ENCODE measurements around the gene HSPA1B.
"Not testable (repeated sequence)": the region's sequence is repeated elsewhere in the genome, so short reads cannot be mapped to it uniquely, and the experiment has no call there.

The HSPA1B gene

DNA sequence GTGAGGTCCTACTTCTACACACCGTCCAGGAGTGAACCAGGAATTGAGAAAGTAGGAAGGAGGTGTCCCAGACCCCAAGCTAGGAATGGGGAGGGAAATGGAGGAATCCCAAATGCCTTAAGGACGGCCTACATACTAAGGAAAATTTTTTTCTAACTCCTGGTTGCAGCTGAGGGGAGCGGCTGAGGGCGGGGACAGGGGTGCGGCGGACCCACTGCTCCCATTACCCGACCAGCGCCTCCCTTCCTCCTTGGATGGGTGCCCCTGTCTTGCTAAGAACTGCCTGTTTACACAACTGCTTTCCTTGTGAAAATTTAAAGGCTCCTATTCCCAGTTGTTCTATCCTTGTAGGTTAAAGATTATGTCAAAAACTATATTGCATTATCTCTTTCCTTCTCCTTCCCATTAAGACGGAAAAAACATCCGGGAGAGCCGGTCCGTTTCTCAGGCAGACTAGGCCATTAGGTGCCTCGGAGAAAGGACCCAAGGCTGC is 699 bp upstream of the HSPA1B start:
- Histone ChIP-seq H3K36me3 (replicated peaks) (peaks cover 3% of the 10 kb centered on the region), H3K4me3 (peak overlapping the region; percentile 94), H3K4me1 (peaks cover 42% of the 10 kb centered on the region), H3K9me3 (no peaks in the 10 kb centered on the region), H3K27me3 (ENCODE audit: low read depth) (no peaks in the 10 kb centered on the region)
- DNase-seq (ENCODE audit: low spot score in 2 of 2): peak; percentile 58 to 82
- in situ Hi-C loops (cut with MboI; ENCODE audit: low sequenced_read_pairs): no loop called here

DNA sequence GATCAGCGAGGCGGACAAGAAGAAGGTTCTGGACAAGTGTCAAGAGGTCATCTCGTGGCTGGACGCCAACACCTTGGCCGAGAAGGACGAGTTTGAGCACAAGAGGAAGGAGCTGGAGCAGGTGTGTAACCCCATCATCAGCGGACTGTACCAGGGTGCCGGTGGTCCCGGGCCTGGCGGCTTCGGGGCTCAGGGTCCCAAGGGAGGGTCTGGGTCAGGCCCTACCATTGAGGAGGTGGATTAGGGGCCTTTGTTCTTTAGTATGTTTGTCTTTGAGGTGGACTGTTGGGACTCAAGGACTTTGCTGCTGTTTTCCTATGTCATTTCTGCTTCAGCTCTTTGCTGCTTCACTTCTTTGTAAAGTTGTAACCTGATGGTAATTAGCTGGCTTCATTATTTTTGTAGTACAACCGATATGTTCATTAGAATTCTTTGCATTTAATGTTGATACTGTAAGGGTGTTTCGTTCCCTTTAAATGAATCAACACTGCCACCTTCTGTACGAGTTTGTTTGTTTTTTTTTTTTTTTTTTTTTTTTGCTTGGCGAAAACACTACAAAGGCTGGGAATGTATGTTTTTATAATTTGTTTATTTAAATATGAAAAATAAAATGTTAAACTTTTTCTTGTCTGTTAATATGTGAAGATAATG is 2.2 kb downstream of the HSPA1B start:
- peak overlapping the region; percentile 51 for H3K4me3 ChIP-seq
- H3K27me3 ChIP-seq (ENCODE audit: low read depth): no peaks in the 10 kb centered on the region
- peaks cover 4% of the 10 kb centered on the region for H3K36me3 ChIP-seq (replicated peaks)
- no peaks in the 10 kb centered on the region for H3K9me3 ChIP-seq
- DNase-seq (ENCODE audit: low spot score in 2 of 2): peak in 1 of 2 experiments; percentile 76
- in situ Hi-C loops (cut with MboI; ENCODE audit: low sequenced_read_pairs): loop anchor here (5.0 kb wide), 2 partner anchors 92 to 287 kb away; partner anchors contain the start of genes CLIC1 and DDX39B
- H3K4me1 ChIP-seq: peaks cover 29% of the 10 kb centered on the region

DNA sequence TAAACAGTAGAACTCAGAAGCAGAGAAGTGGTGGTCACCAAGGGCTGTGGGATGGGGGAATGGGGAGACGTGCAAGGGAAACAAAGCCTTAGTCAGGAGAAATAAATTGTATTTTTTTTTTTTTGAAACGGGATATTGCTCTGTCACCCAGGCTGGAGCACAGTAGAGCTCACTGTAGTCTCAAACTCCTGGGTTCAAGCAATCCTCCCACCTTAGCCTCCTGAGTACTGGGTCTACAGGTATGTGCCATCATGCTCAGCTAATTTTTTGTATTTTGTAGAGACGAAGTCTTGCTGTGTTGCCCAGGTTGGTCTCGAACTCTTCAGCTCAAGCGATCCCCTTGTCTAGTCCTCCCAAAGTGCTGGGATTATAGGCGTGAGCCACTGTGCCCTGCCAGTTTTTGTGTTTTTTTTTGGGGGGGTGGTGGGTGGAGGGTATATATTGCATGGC is 3.4 kb downstream of the HSPA1B start:
- Histone ChIP-seq H3K9me3 (no peaks in the 10 kb centered on the region), H3K36me3 (replicated peaks) (peaks cover 15% of the 10 kb centered on the region), H3K4me1 (peaks cover 24% of the 10 kb centered on the region), H3K27me3 (ENCODE audit: low read depth) (no peaks in the 10 kb centered on the region), H3K4me3 (peak overlapping the region; percentile 51)
- DNase-seq (ENCODE audit: low spot score in 2 of 2): no peak
- in situ Hi-C loops (cut with MboI; ENCODE audit: low sequenced_read_pairs): loop anchor here (5.0 kb wide), 2 partner anchors 94 to 289 kb away; partner anchors contain the start of genes CLIC1 and DDX39B

DNA sequence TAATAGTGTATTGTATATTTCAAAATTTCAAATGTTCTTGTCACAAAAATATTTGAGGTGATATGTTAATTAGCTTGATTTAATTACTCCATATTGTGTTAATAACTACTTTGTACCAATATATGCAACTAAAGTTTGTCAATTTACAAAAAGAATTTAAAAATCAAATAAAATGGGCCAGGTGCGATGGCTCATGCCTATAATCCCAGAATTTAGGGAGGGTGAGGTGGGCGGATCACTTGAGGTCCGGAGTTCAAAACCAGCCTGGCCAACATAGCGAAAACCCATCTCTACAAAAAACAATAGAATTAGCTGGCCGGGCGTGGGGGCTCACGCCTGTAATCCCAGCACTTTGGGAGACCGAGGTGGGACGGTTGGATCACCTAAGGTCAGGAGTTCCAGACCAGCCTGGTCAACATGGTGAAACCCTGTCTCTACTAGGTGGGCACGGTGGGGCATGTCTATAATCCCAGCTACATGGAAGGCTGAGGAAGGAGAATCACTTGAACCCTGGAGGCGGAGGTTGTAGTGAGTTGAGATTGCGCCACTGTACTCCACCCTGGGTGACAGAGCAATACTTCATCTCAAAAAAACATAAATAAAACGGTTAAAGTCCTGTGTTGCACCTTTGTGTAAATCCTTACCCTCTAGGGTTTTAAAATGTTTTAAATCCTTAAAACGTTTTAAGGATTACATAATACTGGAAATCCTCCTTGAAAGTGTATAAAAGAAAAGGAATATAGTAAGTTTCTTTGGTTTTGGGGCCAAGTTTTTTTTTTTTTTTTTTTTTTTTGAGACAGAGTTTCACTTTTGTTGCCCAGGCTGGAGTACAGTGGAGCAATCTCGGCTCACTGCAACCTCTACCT is 4.0 kb downstream of the HSPA1B start:
- Histone ChIP-seq H3K9me3 (no peaks in the 10 kb centered on the region), H3K36me3 (replicated peaks) (peaks cover 22% of the 10 kb centered on the region), H3K27me3 (ENCODE audit: low read depth) (no peaks in the 10 kb centered on the region), H3K4me1 (peaks cover 17% of the 10 kb centered on the region), H3K4me3 (peak overlapping the region; percentile 51)
- in situ Hi-C loops (cut with MboI; ENCODE audit: low sequenced_read_pairs): loop anchor here (5.0 kb wide), 2 partner anchors 94 to 289 kb away; partner anchors contain the start of genes CLIC1 and DDX39B
- no peak for DNase-seq (ENCODE audit: low spot score in 2 of 2)

DNA sequence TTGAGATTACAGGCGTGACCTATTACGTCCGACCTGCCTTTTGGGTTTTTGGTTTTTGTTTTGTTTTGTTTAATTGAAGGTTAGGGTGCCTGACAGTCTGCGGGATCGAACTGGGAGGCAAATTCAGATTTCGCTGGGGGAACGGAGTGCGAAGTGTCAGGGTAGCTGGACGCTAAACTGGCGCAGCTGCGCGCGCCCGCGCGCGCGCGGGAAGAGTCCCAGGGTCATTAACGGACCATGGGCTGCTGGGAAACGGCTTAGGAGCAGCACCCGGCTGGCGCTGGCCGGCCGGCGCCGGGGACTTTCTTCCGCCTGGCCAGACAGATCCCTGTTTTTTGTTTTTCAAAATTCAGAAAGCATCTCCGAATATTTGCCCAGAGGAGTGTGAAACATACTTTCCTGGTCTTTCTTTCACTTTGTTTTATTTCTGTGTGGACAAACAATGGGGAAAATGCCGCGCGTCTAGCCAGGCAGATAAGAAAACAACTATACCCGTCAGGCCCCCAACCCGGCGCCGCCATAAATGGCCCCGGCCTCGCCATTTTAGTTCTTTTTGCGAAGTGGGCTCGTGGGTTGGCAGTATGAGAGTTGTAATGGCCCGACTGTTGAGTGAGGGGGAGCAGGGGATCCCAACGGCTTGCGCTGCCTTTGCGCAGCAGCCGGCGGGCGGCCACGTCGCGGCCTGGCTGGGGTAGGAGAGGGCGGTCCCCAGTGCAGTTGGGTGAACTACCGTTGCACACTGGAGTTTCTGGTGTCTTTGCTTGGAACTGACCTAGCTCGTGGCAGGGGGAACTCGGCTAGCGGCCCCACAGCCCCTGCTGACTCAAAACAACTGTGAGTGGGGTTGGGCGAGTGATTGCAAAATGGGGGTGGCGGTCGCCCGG is 7.1 kb downstream of the HSPA1B start:
- H3K9me3 ChIP-seq: no peaks in the 10 kb centered on the region
- DNase-seq (ENCODE audit: low spot score in 2 of 2): peak; percentile 93 to 95
- in situ Hi-C loops (cut with MboI; ENCODE audit: low sequenced_read_pairs): loop anchor here (5.0 kb wide), 2 partner anchors 97 to 292 kb away; partner anchors contain the start of genes CLIC1 and DDX39B
- H3K27me3 ChIP-seq (ENCODE audit: low read depth): no peaks in the 10 kb centered on the region
- H3K4me3 ChIP-seq: peak overlapping the region; percentile 100
- peaks cover 52% of the 10 kb centered on the region for H3K36me3 ChIP-seq (replicated peaks)
- H3K4me1 ChIP-seq: peaks cover 21% of the 10 kb centered on the region

DNA sequence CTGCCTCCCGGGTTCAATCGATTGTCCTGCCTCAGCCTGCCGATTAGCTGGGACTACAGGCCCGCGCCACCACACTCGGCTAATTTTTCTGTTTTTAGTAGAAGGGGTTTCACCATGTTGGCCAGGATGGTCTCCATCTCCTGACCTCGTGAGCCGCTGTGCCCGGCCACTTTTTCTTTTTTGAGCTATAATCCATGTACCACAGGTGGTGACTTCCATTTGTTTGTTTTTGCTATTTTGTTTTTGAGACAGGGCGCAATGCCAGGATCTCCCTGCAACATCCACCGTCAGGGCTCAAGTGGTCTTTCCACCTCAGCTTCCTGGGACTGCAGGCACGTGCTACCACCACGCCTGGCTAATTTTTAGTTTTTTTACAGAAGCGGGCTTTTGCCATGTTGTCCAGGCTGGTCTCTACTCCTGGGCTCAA is 8.5 kb downstream of the HSPA1B start:
- Histone ChIP-seq H3K4me3 (peak overlapping the region; percentile 100), H3K9me3 (no peaks in the 10 kb centered on the region), H3K27me3 (ENCODE audit: low read depth) (no peaks in the 10 kb centered on the region), H3K4me1 (peaks cover 21% of the 10 kb centered on the region), H3K36me3 (replicated peaks) (peaks cover 64% of the 10 kb centered on the region)
- DNase-seq (ENCODE audit: low spot score in 2 of 2): no peak
- in situ Hi-C loops (cut with MboI; ENCODE audit: low sequenced_read_pairs): no loop called here

DNA sequence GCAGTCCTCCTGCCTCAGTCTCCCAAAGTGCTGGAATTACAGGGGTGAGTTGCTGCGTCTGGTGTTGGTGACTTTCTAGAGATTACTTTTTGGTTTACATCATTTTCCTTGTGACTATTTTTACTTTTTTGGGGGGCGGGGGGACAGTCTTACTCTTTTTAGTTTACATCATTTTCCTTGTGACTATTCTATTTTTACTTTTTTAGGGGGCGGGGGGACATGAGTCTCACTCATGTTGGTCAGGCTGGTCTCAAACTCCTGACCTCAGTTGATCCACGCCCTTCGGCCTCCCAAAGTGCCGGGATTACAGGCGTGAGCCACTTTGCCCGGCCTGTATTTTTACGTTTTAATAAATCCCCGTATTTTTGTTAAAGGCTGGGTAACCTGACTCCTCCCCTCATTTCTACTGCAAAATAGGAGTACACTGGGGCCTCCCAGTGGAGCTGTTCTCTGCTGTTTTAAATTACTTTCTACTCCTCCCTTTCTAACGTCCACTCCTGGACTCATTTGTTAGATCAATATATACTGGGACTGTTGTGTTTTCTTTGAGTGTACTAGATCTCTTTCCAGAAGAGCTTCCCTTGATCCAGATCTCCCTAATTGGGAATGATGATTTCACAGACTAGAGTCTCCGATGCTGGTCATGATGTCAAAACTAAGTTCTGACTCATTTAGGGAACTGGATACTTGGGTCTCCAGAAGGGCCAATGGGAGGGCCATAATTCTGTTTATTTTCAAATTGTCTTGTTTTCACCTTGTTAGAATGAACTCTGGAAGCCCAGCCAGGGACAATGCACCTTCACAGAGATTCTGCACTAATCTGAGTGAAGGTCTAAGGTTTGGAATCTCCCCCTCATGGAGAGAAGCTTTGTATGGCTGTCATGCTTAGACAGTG is 9.2 kb downstream of the HSPA1B start:
- H3K4me1 ChIP-seq: peaks cover 17% of the 10 kb centered on the region
- H3K4me3 ChIP-seq: peak overlapping the region; percentile 100
- in situ Hi-C loops (cut with MboI; ENCODE audit: low sequenced_read_pairs): no loop called here
- DNase-seq (ENCODE audit: low spot score in 2 of 2): peak in 1 of 2 experiments; percentile 18
- no peaks in the 10 kb centered on the region for H3K9me3 ChIP-seq
- H3K36me3 ChIP-seq (replicated peaks): peaks cover 70% of the 10 kb centered on the region
- no peaks in the 10 kb centered on the region for H3K27me3 ChIP-seq (ENCODE audit: low read depth)

DNA sequence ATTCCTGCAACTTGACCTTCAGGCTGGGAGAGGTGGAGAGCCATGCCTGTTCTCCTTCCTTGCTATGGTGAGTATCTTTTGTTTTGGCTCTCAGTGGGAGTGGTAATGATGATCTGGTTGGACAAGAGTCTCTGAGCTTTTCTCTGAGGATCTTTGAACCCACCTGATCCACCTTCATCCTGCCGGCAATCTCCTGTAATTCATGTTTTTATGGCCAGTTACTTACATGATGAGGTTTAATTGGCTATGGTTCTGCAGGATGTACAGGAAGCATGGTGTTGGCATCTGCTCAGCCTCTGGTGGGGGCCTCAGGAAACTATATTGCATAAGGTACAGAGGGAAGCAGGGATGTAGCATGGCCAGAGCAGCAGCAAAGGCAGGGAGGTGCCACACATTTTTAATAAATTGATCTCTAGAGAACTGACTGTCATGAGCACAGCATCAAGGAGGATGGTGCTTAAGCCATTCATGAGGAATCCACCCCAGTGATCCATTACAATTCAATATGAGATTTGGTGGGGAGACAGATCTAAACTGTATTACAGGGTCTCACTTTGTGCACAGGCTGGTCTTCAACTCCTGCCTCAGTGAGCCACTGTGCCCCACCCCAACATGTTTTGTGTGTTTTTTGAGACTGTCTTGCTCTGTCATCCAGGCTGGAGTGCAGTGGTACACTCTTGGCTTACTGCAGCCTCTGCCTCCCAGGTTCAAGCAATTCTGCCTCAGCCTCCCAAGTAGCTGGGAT is 10.0 kb downstream of the HSPA1B start:
- peaks cover 70% of the 10 kb centered on the region for H3K36me3 ChIP-seq (replicated peaks)
- peak overlapping the region; percentile 100 for H3K4me3 ChIP-seq
- H3K4me1 ChIP-seq: peaks cover 15% of the 10 kb centered on the region
- H3K27me3 ChIP-seq (ENCODE audit: low read depth): no peaks in the 10 kb centered on the region
- DNase-seq (ENCODE audit: low spot score in 2 of 2): peak in 1 of 2 experiments; percentile 24
- in situ Hi-C loops (cut with MboI; ENCODE audit: low sequenced_read_pairs): no loop called here
- no peaks in the 10 kb centered on the region for H3K9me3 ChIP-seq

DNA sequence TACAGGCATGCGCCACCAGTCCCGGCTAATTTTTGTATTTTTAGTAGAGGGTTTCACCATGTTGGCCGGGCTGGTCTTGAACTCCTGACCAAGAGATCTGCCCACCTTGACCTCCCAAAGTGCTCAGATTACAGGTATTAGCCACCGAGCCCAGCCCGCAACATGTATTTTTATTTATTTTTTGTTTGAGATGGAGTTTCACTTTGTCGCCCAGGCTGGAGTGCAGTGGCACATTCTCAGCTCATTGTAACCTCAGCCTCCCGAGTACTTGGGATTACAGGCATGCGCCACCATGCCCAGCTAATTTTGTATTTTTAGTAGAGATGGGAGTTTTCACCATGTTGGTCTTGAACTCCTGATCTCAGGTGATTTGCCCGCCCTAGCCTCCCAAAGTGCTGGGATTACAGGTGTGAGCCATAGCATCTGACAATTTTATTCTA is 10.6 kb downstream of the HSPA1B start:
- peak overlapping the region; percentile 100 for H3K4me3 ChIP-seq
- peaks cover 70% of the 10 kb centered on the region for H3K36me3 ChIP-seq (replicated peaks)
- peaks cover 15% of the 10 kb centered on the region for H3K4me1 ChIP-seq
- in situ Hi-C loops (cut with MboI; ENCODE audit: low sequenced_read_pairs); H3K9me3 ChIP-seq; H3K27me3 ChIP-seq (ENCODE audit: low read depth); DNase-seq (ENCODE audit: low spot score in 2 of 2): not testable (repeated sequence)

DNA sequence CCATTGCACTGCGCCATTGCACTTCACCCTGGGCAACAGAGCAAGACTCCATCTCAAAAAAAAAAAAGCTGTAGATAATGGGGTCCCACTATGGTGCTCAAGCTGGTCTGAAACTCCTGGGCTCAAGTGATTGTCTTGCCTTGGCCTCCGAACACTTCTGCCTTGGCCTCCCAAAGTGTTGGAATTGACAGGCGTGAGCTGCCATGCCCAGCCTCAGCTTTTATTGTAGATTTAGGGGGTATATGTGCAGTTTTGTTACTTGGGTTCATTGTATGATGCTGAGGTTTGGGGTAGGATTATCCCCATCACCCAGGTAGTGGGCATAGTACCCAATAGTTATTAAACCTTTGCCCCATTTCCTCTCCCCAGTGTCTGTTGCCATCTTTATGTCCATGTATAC is 11.4 kb downstream of the HSPA1B start:
- peaks cover 70% of the 10 kb centered on the region for H3K36me3 ChIP-seq (replicated peaks)
- peaks cover 12% of the 10 kb centered on the region for H3K4me1 ChIP-seq
- H3K9me3 ChIP-seq: no peaks in the 10 kb centered on the region
- H3K27me3 ChIP-seq (ENCODE audit: low read depth): no peaks in the 10 kb centered on the region
- no peak overlapping the region for H3K4me3 ChIP-seq
- in situ Hi-C loops (cut with MboI; ENCODE audit: low sequenced_read_pairs): no loop called here
- no peak for DNase-seq (ENCODE audit: low spot score in 2 of 2)

DNA sequence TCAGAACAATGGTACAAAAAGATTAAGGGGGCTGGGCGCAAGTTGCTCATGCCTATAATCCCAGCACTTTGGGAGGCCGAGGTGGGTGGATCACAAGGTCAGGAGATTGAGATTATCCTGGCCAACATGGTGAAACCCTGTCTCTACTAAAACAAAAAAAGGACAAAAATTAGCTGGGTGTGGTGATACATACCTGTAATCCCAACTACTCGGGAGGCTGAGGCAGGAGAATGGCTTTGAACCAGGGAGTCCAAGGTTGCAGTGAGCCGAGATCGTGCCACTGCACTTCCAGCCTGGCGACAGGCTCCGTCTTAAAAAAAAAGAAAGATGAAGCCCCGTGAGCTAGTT is 12.2 kb downstream of the HSPA1B start:
- H3K4me1 ChIP-seq; H3K27me3 ChIP-seq (ENCODE audit: low read depth); H3K4me3 ChIP-seq; in situ Hi-C loops (cut with MboI; ENCODE audit: low sequenced_read_pairs); DNase-seq (ENCODE audit: low spot score in 2 of 2); H3K9me3 ChIP-seq: not testable (repeated sequence)
- H3K36me3 ChIP-seq (replicated peaks): peaks cover 69% of the 10 kb centered on the region

DNA sequence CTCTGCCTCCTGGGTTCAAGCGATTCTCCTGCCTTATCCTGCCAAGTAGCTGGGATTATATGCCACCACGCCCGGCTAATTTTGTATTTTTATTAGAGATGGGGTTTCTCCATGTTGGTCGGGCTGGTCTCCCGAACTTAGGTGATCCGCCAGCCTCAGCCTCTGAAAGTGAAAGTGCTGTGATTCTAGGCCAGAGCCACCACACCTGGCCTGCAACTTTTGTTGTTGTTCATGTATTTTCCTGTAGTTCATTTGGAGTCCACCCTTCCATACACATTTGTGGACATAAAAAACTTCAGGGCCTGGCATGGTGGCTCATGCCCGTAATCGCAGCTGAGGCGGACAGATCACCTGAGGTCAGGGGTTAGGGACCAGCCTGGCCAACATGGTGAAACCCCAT is 14.5 kb downstream of the HSPA1B start:
- peaks cover 46% of the 10 kb centered on the region for H3K36me3 ChIP-seq (replicated peaks)
- H3K27me3 ChIP-seq (ENCODE audit: low read depth): no peaks in the 10 kb centered on the region
- peaks cover 9% of the 10 kb centered on the region for H3K4me1 ChIP-seq
- H3K9me3 ChIP-seq: no peaks in the 10 kb centered on the region
- no peak overlapping the region for H3K4me3 ChIP-seq
- in situ Hi-C loops (cut with MboI; ENCODE audit: low sequenced_read_pairs): no loop called here
- no peak for DNase-seq (ENCODE audit: low spot score in 2 of 2)
